ENCODE results near the gene FNBP1L.

- no peak for TF ChIP-seq CTCF (IDR thresholded peaks at IDR 0.05)
- no peak for TF ChIP-seq POLR2AphosphoS5 (IDR thresholded peaks at IDR 0.05)
These were observed 71.4 kb downstream of the FNBP1L start for GRCh38 chr1:93519199-93519829.
